KMS-11 (cell line): ENCODE measurements around the gene SYTL3.
A peak's percentile ranks its signal among the peaks of the same experiment; 100 is the strongest.

Source experiments
- H2AFZ ChIP-seq: fragments of 200-600 bp; sonication (generic); 2 replicates; pipeline ENCODE4 v1.6.1; 2016; ENCODE audit warnings: antibody characterized with exemption, mixed run types, low read depth
- H3K27ac ChIP-seq: fragments of 200-600 bp; sonication (generic); 2 replicates; pipeline ENCODE4 v1.6.1; 2016; ENCODE audit warnings: mild to moderate bottlenecking, mixed run types
- H3K27me3 ChIP-seq: fragments of 200-600 bp; sonication (generic); 2 replicates; pipeline ENCODE4 v1.6.1; 2017; ENCODE audit warnings: mild to moderate bottlenecking, low read depth, mixed run types, moderate library complexity; ENCODE audit not compliant: insufficient read depth
- H3K36me3 ChIP-seq: fragments of 200-600 bp; sonication (generic); 2 replicates; pipeline ENCODE4 v1.6.1; 2017; ENCODE audit warnings: mild to moderate bottlenecking, mixed run types; ENCODE audit not compliant: insufficient read depth
- H3K4me1 ChIP-seq: fragments of 200-600 bp; sonication (generic); 2 replicates; pipeline ENCODE4 v1.6.1; 2016; ENCODE audit warnings: mild to moderate bottlenecking, low read depth, mixed run types; ENCODE audit not compliant: poor library complexity, severe bottlenecking
- H3K4me2 ChIP-seq: fragments of 200-600 bp; sonication (generic); 2 replicates; pipeline ENCODE4 v1.7.0; 2016; ENCODE audit warnings: mild to moderate bottlenecking, mixed run types
- H3K4me3 ChIP-seq: fragments of 200-600 bp; sonication (generic); IDR thresholded peaks from 2 replicates; pipeline ENCODE4 v1.6.1; 2017; ENCODE audit warnings: low read depth, low read length, mixed read lengths; ENCODE audit not compliant: insufficient read depth
- H3K79me2 ChIP-seq: fragments of 200-600 bp; sonication (generic); 2 replicates; pipeline ENCODE4 v1.6.1; 2016; ENCODE audit warnings: low read depth, mixed run types; ENCODE audit not compliant: insufficient read depth
- H3K9ac ChIP-seq: fragments of 200-600 bp; sonication (generic); 2 replicates; pipeline ENCODE4 v1.6.1; 2016; ENCODE audit warnings: mild to moderate bottlenecking, mixed run types
- H4K20me1 ChIP-seq: fragments of 200-600 bp; sonication (generic); 2 replicates; pipeline ENCODE4 v1.6.1; 2016; ENCODE audit warnings: mild to moderate bottlenecking, mixed run types; ENCODE audit not compliant: insufficient read depth
- TF ChIP-seq, protein P1 (sequence below): fragments of 200-600 bp; sonication (generic); conservative IDR thresholded peaks from 2 replicates; pipeline ENCODE4 v1.6.1; 2017; ENCODE audit warnings: low read depth, mild to moderate bottlenecking, antibody characterized with exemption, low read length, moderate library complexity, mixed read lengths

Gene SYTL3

GRCh38 chr6:158703111-158703836, 53.4 kb downstream of the SYTL3 start:
- Histone ChIP-seq H3K4me2 (no peak overlapping the region), H3K4me1 (peaks cover 13% of the 10 kb centered on the region), H3K4me3 (no peak overlapping the region), H4K20me1 (no peaks in the 10 kb centered on the region), H3K79me2 (no peaks in the 10 kb centered on the region), H3K27me3 (no peaks in the 10 kb centered on the region), H2AFZ (no peak overlapping the region), H3K9ac (no peak overlapping the region), H3K27ac (no peak overlapping the region), H3K36me3 (no peaks in the 10 kb centered on the region)
- TF ChIP-seq, protein P1, sequence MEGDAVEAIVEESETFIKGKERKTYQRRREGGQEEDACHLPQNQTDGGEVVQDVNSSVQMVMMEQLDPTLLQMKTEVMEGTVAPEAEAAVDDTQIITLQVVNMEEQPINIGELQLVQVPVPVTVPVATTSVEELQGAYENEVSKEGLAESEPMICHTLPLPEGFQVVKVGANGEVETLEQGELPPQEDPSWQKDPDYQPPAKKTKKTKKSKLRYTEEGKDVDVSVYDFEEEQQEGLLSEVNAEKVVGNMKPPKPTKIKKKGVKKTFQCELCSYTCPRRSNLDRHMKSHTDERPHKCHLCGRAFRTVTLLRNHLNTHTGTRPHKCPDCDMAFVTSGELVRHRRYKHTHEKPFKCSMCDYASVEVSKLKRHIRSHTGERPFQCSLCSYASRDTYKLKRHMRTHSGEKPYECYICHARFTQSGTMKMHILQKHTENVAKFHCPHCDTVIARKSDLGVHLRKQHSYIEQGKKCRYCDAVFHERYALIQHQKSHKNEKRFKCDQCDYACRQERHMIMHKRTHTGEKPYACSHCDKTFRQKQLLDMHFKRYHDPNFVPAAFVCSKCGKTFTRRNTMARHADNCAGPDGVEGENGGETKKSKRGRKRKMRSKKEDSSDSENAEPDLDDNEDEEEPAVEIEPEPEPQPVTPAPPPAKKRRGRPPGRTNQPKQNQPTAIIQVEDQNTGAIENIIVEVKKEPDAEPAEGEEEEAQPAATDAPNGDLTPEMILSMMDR: no peak

- Histone ChIP-seq H3K36me3 (no peaks in the 10 kb centered on the region), H2AFZ (peak overlapping the region; percentile 73)
Observed at GRCh38 chr6:158703837-158704822, 54.3 kb downstream of the SYTL3 start.

DNA sequence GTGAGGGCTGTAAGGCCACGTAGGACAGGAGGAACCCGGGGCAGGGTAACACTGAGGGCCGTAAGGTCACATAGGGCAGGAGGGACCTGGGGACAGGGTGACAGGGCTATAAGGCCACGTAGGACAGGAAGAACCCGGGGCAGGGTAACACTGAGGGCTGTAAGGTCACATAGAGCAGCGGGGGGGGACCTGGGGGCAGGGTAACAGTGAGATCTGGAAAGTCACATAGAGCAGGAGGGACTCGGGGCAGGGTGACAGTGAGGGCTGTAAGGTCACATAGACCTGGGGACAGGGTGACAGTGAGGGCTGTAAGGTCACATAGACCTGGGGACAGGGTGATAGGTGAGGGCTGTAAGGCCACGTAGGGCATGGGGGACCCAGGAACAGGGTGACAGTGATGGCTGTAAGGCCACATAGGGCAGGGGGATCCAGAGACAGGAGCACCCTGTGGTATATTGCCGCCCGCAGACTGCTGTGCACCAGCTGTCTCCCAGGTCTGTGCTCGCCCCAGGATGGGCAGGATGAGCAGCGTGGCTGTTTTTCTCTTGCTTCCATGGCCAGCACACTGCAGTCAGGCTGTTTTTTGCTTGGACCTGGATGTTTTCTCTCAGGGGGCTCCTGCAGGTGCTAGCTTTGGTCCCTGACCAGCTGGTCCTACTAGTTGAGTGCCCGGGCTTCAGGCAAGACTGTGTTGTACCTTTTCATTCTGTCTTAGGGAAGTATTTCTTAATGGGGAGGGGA, 55.7 kb downstream of the SYTL3 start:
- Histone ChIP-seq H3K4me1 (peaks cover 15% of the 10 kb centered on the region), H3K4me3 (no peak overlapping the region), H3K27ac (no peak overlapping the region), H4K20me1 (no peaks in the 10 kb centered on the region), H3K9ac (no peak overlapping the region), H3K27me3 (no peaks in the 10 kb centered on the region), H3K36me3 (no peaks in the 10 kb centered on the region), H3K4me2 (no peak overlapping the region), H2AFZ (no peak overlapping the region), H3K79me2 (no peaks in the 10 kb centered on the region)
- TF ChIP-seq, protein P1: no peak

More at GRCh38 chr6:158703837-158704822, 54.3 kb downstream of the SYTL3 start:
- Histone ChIP-seq H3K9ac (peak overlapping the region; percentile 29; the same call in 1 of the 2 replicates), H3K4me1 (peaks cover 15% of the 10 kb centered on the region), H3K4me2 (peak overlapping the region; percentile 54), H3K27me3 (no peaks in the 10 kb centered on the region), H3K4me3 (no peak overlapping the region), H4K20me1 (no peaks in the 10 kb centered on the region), H3K27ac (no peak overlapping the region), H3K79me2 (no peaks in the 10 kb centered on the region)
- TF ChIP-seq, protein P1: peak; percentile 83

DNA sequence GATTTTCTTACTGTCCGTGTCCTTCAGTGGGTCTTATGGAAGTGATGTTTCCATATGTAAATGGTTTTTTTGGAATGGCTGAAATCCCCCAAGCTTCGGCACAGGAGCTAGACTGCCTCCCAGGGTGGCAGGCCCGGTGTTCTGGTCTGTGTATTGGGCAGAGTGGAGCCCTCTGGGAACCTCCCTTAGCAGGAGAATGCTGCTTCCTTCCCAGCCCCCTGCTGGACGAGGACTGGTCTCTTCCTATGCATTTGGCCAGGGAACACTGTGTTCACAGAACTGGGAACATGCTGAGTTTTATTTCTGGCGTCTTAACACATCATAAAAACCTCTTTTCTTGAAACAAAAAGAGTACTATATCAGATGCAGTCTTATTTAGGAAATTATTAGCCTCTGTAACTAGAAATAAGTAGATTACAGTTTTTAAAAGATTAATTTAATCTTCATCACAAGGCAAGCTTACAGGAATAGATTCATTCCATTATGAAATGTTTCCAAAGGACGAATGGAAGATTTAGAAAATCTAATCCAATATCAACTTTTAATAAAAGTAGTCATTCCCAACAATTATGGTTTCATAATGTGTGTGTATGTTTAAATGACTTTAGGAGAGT, 56.6 kb downstream of the SYTL3 start:
- no peaks in the 10 kb centered on the region for H4K20me1 ChIP-seq
- no peaks in the 10 kb centered on the region for H3K27me3 ChIP-seq
- no peak overlapping the region for H3K27ac ChIP-seq
- peaks cover 15% of the 10 kb centered on the region for H3K4me1 ChIP-seq
- TF ChIP-seq, protein P1: no peak
- no peak overlapping the region for H3K4me3 ChIP-seq
- no peaks in the 10 kb centered on the region for H3K79me2 ChIP-seq
- no peak overlapping the region for H3K9ac ChIP-seq
- no peaks in the 10 kb centered on the region for H3K36me3 ChIP-seq
- no peak overlapping the region for H2AFZ ChIP-seq
- H3K4me2 ChIP-seq: no peak overlapping the region
